Mucosa of stomach (tissue), 1 donor: ENCODE measurements around the gene PSAT1.

Experiments
- H3K27me3 ChIP-seq: one replicate; pipeline ENCODE4 v1.7.0; 2013; ENCODE audit warnings: mild to moderate bottlenecking, low read length; ENCODE audit not compliant: control insufficient read depth, insufficient read depth
- H3K36me3 ChIP-seq: one replicate; pipeline ENCODE4 v1.7.0; 2013; ENCODE audit warnings: low read length; ENCODE audit not compliant: control insufficient read depth, insufficient read depth
- H3K4me1 ChIP-seq: one replicate; pipeline ENCODE4 v1.7.0; 2013; ENCODE audit warnings: mild to moderate bottlenecking, low read length; ENCODE audit not compliant: control insufficient read depth, insufficient read depth
- H3K4me3 ChIP-seq: one replicate; pipeline ENCODE4 v1.7.0; 2013; ENCODE audit warnings: low read length
- H3K9ac ChIP-seq: one replicate; pipeline ENCODE4 v1.7.0; 2013; ENCODE audit warnings: mild to moderate bottlenecking, low read length, moderate library complexity
- H3K9me3 ChIP-seq: one replicate; pipeline ENCODE4 v1.7.0; 2013; ENCODE audit warnings: mild to moderate bottlenecking, low read length, moderate library complexity; ENCODE audit not compliant: control insufficient read depth
- donor health status: Pancreatic carcinoma.

PSAT1 gene

DNA sequence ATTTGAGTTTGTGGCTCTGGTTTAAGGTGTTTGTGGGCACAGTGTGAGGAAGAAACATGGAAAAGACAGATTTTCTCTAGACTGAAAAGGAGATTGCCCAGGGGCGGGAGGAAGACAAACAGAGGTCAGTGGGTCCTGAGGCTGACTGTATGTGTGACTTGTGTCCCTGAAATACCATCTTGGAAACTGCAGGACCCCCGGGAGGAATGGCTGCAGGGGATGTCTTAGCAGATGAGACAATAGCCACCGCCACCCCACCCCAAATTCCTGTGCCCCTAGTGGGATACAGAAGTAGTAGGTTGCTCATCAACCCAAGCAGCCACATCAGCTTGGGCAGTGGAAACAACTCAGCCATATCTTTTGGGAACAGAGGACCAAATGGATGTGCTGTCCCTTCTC is 1.7 kb upstream of the PSAT1 start:
- no peak overlapping the region for H3K4me3 ChIP-seq
- peaks cover 8% of the 10 kb centered on the region for H3K27me3 ChIP-seq
- H3K4me1 ChIP-seq, result peaks cover 8% of the 10 kb centered on the region
- no peaks in the 10 kb centered on the region for H3K9me3 ChIP-seq
- H3K9ac ChIP-seq, result no peak overlapping the region
- no peaks in the 10 kb centered on the region for H3K36me3 ChIP-seq

- H3K4me3 ChIP-seq, result no peak overlapping the region
- no peaks in the 10 kb centered on the region for H3K36me3 ChIP-seq
- H3K9ac ChIP-seq, result peak overlapping the region; percentile 71
- H3K4me1 ChIP-seq, result peaks cover 8% of the 10 kb centered on the region
- peaks cover 8% of the 10 kb centered on the region for H3K27me3 ChIP-seq
- H3K9me3 ChIP-seq, result no peaks in the 10 kb centered on the region
Observed at GRCh38 chr9:78295731-78296130, 1.2 kb upstream of the PSAT1 start.

GRCh38 chr9:78296201-78296892 is 578 bp upstream of the PSAT1 start:
- H3K36me3 ChIP-seq, result no peaks in the 10 kb centered on the region
- peak overlapping the region; percentile 80 for H3K4me3 ChIP-seq
- peaks cover 8% of the 10 kb centered on the region for H3K4me1 ChIP-seq

GRCh38 chr9:78297672-78297961 is 692 bp downstream of the PSAT1 start:
- no peaks in the 10 kb centered on the region for H3K36me3 ChIP-seq
- H3K9ac ChIP-seq, result peak overlapping the region; percentile 71
- H3K4me1 ChIP-seq, result peaks cover 8% of the 10 kb centered on the region
- H3K27me3 ChIP-seq, result peaks cover 8% of the 10 kb centered on the region
- peak overlapping the region; percentile 80 for H3K4me3 ChIP-seq
- no peaks in the 10 kb centered on the region for H3K9me3 ChIP-seq

More at GRCh38 chr9:78296201-78296892, 578 bp upstream of the PSAT1 start:
- H3K9me3 ChIP-seq, result no peaks in the 10 kb centered on the region
- peak overlapping the region; percentile 71 for H3K9ac ChIP-seq
- H3K27me3 ChIP-seq, result peaks cover 8% of the 10 kb centered on the region

DNA sequence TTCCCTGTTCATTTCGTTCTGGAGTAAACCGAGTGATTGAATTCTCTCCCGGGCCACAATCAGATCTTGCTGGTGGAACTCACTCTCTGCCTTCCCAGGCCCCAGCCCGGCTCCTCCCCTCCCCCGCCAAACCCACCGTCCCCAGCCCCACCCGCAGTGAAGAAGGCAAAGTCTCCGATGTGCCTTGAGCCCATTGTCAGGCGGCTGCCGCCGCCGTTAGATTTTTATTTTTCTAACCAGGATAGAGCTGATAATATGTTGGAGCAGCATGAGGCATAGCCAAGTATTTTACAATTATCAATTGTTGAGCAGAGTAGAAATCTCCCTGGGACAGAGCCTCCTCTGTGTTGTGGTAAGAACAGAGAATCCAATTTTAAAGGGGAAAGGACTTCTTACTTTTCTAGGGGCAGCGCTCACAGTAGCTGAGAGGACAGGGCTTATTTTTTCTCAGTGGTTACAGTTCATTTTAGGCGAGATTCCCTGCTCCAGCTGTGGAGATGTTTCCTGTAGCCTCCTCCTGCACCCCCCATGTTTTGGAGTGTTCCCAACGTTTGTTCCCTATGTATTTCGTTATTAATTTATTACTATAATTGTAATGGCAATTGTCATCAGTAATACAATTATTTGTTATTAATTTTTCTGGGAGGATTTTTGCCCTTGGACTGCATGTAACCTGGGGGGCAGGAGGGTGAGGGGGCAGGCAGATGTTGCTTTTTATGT is 1.3 kb downstream of the PSAT1 start:
- H3K4me1 ChIP-seq, result peaks cover 8% of the 10 kb centered on the region
- no peaks in the 10 kb centered on the region for H3K9me3 ChIP-seq
- H3K27me3 ChIP-seq, result peaks cover 8% of the 10 kb centered on the region
- H3K9ac ChIP-seq, result peak overlapping the region; percentile 71
- no peaks in the 10 kb centered on the region for H3K36me3 ChIP-seq
- H3K4me3 ChIP-seq, result peak overlapping the region; percentile 80

DNA sequence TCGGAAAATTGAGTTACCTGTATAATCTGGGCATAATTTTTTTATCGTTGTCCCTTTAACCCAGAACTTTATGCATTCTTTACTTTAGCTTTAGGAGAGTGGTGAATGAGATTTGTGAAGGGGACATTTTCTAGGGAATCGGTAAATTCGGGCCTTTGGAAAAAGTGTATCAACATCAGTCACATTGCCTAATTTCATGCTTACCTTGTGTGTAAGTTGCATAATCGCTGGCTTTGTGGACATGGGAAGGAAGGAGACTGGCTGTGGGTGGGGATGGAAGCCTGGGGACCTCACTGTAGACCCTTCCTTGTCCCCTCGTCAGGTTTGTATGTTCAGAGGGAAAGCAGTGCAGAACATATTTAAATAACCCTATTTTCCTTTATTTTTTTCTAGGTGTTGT is 3.3 kb downstream of the PSAT1 start:
- no peaks in the 10 kb centered on the region for H3K9me3 ChIP-seq
- no peak overlapping the region for H3K9ac ChIP-seq
- H3K36me3 ChIP-seq, result no peaks in the 10 kb centered on the region
- peaks cover 8% of the 10 kb centered on the region for H3K4me1 ChIP-seq
- H3K4me3 ChIP-seq, result no peak overlapping the region
- H3K27me3 ChIP-seq, result peaks cover 8% of the 10 kb centered on the region

DNA sequence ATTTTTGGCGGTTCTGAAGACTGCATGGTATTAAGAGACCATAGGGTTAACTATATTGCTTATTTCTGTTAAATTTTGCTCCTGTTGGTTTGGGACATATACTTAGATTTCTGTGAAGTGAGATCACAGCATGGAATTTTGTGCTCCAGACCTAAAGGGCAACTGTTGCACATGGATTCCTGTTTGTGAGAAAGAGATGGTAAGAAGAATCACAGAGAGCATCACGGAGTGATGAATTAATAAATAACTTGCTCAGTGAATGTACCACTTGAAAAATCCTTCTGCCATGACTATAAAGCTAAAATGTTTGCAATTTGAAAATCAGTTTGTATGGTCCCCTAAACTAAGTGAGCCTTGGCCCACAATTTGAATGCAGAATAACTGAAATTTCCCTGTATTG is 4.5 kb downstream of the PSAT1 start:
- Histone ChIP-seq H3K9ac (no peak overlapping the region), H3K27me3 (peaks cover 8% of the 10 kb centered on the region), H3K4me1 (peaks cover 8% of the 10 kb centered on the region), H3K9me3 (no peaks in the 10 kb centered on the region), H3K36me3 (no peaks in the 10 kb centered on the region), H3K4me3 (no peak overlapping the region)

GRCh38 chr9:78303377-78304062 is 6.6 kb downstream of the PSAT1 start:
- Histone ChIP-seq H3K4me3 (no peak overlapping the region), H3K9ac (no peak overlapping the region), H3K4me1 (no peaks in the 10 kb centered on the region), H3K27me3 (no peaks in the 10 kb centered on the region), H3K9me3 (no peaks in the 10 kb centered on the region), H3K36me3 (no peaks in the 10 kb centered on the region)

DNA sequence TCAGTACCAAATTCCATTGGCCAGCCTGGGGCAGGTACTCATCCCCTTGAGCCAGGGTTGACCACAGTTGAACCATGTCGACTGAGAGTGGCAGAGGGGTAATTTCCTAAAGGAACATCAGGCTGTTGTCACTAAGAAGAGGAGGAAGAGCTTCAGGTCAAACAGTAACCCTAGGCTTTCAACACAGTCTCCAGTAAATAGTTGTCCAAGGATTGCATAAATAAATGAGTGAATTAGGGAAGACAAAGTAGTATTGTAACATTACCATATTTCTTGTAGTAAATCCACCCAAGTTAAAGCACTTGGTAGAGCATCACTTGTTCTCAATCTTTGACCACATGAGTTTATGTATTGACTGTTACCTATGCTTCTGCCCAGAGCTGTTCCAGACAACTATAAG is 7.4 kb downstream of the PSAT1 start:
- Histone ChIP-seq H3K27me3 (no peaks in the 10 kb centered on the region), H3K36me3 (no peaks in the 10 kb centered on the region), H3K9me3 (no peaks in the 10 kb centered on the region), H3K4me1 (no peaks in the 10 kb centered on the region), H3K9ac (no peak overlapping the region), H3K4me3 (no peak overlapping the region)

GRCh38 chr9:78306222-78307076 is 9.5 kb downstream of the PSAT1 start:
- H3K9me3 ChIP-seq, result no peaks in the 10 kb centered on the region
- no peak overlapping the region for H3K4me3 ChIP-seq
- H3K27me3 ChIP-seq, result no peaks in the 10 kb centered on the region
- no peaks in the 10 kb centered on the region for H3K4me1 ChIP-seq
- H3K9ac ChIP-seq, result no peak overlapping the region
- no peaks in the 10 kb centered on the region for H3K36me3 ChIP-seq

- Histone ChIP-seq H3K9ac (no peak overlapping the region), H3K27me3 (no peaks in the 10 kb centered on the region), H3K36me3 (no peaks in the 10 kb centered on the region), H3K4me1 (no peaks in the 10 kb centered on the region), H3K4me3 (no peak overlapping the region), H3K9me3 (no peaks in the 10 kb centered on the region)
Observed at GRCh38 chr9:78307360-78307759, 10.4 kb downstream of the PSAT1 start.
